ENCODE measurements around the gene SLC30A2.
A peak's percentile ranks its signal among the peaks of the same experiment; 100 is the strongest.

Gene SLC30A2

GRCh38 chr1:25994402-25995150 lies 51.3 kb downstream of the SLC30A2 start:
- no peak for DNase-seq

DNA sequence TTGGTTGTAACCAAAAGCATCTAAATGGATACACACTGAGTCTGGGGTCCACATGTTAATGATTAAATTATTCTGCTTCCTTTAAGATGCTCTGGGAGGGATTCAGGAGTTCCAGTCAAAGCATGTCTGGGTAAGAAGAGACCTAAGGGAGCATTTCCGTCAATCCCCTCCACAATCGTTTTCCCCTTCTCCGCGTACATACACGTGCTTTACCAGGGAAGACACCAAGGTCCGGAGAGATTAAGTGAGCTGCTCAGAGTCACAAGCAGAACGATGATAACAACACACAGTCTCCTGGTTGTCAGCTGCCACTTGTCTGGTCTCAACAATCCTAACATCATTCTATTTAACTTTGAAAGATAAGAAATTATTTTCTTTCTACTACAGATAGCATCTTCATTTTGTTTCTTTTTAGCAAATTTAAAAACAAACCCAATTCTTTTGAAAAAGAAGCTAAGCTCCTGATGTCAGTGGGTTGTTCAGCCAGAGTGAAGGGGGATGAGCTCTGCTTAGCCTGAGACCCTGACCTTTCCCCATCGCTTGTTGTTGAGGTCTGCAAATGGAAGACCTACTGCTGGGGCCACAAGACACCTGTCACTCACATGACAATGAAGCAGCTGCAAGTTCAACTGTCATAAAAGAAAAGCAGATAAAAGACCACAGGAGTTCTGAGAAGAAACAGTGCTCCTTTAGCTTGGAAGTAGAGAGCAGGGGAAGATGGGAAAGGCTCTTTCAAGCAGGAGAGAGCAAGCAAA lies 52.5 kb downstream of the SLC30A2 start:
- no peak for DNase-seq

GRCh38 chr1:25992689-25993171 lies 53.2 kb downstream of the SLC30A2 start:
- DNase-seq = no peak

DNA sequence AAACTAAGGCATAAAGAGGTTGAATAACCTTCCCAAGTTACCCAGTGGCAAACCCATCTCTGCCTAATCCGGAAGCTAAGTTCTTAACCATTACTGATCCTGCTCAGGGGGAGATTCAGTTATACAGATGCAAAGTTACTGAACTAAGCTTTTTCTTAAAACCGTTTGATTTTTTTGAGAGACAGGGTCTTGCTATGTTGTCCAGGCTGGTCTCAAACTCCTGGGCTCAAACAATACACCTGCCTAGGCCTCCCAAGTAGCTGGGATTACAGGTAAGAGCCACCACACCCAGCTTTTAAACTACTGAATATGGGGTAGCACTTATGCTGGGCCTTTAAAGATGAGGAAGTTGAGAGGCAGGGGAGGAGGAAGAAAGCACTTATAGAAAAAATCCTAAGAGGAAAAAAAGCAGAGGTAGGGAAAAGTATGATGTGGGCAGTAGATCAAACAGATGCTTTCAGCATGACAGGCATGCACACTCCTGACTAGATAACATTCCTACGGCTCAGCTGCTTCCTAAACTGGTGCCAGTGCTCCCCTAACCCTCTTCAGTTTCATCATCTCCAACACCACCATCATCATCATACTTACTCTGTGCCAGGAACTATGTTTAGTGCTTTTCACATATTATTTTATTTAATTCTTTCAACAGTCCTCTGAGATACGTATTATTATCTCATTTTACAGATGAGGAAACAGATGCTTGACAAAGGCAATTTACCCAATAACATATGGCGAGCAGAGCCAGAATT lies 53.8 kb downstream of the SLC30A2 start:
- DNase-seq = no peak

GRCh38 chr1:25990702-25991395 lies 55.1 kb downstream of the SLC30A2 start:
- DNase-seq = peak in 3 of 5 experiments; percentile 19 to 82 (median 65)

- DNase-seq = no peak
Measured at GRCh38 chr1:25990251-25990650, 55.7 kb downstream of the SLC30A2 start.

DNA sequence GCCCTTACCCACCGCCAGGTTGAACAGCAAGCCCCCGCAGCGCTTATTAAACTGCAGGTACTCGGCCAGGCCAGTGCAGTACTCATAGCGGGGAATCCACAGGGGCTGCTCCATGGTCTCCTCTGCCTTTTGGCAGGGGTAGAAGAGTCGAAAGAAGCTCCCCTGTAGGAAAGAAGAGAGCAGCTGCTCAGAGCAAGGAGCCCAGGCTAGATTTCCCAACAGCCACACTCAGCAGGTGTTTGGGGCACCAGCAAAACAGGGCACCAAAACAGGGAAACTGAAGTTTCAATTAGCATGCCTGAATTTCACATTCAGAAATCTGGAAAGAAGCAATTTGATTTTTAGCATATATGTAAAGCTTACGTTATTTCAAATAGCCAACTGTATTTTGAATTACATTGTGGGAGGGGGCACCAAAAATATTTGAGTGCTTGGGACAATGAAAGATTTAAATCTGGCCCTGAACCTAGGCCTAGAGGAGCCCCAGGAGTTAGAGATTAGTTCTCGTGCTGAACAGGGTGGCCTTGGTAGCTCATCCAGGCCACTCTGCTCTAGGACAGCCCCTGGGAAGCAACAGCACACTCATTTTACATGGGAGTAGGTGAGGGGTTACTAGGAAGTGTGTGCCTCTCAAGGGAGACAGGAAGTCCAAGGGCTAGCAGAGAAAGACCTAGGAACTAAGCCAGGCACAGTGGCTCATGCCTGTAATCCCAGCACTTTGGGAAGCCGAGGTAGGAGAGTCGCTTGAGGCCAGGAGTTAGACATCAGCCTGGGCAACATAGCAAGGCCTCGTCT lies 56.3 kb downstream of the SLC30A2 start:
- DNase-seq = no peak

DNA sequence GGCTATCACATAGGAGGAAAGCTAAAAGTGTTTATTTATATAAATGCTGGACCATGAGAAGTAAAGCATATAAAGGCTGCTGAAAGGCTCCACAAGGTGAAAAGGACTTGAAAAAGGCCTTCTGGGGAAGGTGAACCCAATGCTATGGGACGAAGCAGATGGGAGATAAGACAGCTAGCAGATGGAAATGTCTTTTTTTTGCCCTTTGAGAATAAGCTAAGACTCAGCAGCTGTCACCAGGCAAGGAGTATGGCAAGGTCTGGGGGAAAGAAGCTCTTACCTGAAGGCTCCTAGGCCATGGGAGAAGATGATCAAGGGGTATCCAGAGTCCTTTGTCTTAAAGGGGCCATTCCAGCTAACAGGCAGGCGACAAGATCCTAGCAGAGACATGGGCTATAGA lies 58.0 kb downstream of the SLC30A2 start:
- no peak for DNase-seq

Data from T-helper 2 cell (primary cell).